Keratinocyte (primary cell): ENCODE measurements around the gene ACOT9. TPM values are rescaled to one million over a fixed set of nuclear protein-coding genes. Genes with fewer than 3 reads are reported as not detected.
A peak's percentile ranks its signal among the peaks of the same experiment; 100 is the strongest.

ENCODE experiments used
- DNase-seq: peaks from one replicate; pipeline ENCODE4 v3.0.0-alpha.2; 2011; ENCODE audit warnings: low read depth, missing footprints, low spot score
- FAIRE-seq: peaks from 2 replicates; lab custom pipeline; 2011; peaks lifted over from hg19 to GRCh38; lab: Jason Lieb, UNC
- H2AFZ ChIP-seq: 2 replicates; pipeline ENCODE4 v1.6.0; 2012; ENCODE audit warnings: low read length, control low read depth, inconsistent platforms; ENCODE audit not compliant: control insufficient read depth
- H3K27ac ChIP-seq: 2 replicates; pipeline ENCODE4 v1.5.1; 2011; ENCODE audit warnings: low read length; ENCODE audit not compliant: control insufficient read depth, insufficient read depth
- H3K27me3 ChIP-seq: 3 replicates; pipeline ENCODE4 v1.6.0; 2011; ENCODE audit warnings: low read length; ENCODE audit not compliant: control insufficient read depth, insufficient read depth; ENCODE audit errors: extremely low read depth
- H3K36me3 ChIP-seq, 2 experiments: 2 replicates in 1 of 2; 3 replicates in 1 of 2; pipeline ENCODE4 v1.5.1; 2011; ENCODE audit warnings: low read length in 2 of 2, mild to moderate bottlenecking in 1 of 2; ENCODE audit not compliant: control insufficient read depth in 2 of 2, insufficient read depth in 2 of 2; ENCODE audit errors: extremely low read depth in 1 of 2
- H3K4me1 ChIP-seq: 3 replicates; pipeline ENCODE4 v1.5.1; 2011; ENCODE audit warnings: low read length; ENCODE audit not compliant: control insufficient read depth, insufficient read depth; ENCODE audit errors: extremely low read depth
- H3K4me2 ChIP-seq: 3 replicates; pipeline ENCODE4 v1.6.0; 2011; ENCODE audit warnings: low read depth, low read length; ENCODE audit not compliant: control insufficient read depth, insufficient read depth; ENCODE audit errors: extremely low read depth
- H3K4me3 ChIP-seq, 3 experiments: fragments of 200-600 bp in 1 of 3; sonication (generic) in 1 of 3; 2 replicates in 2 of 3; 3 replicates in 1 of 3; pipeline ENCODE4 v1.5.1; 2011 to 2016; ENCODE audit warnings: low read length in 3 of 3, mild to moderate bottlenecking in 3 of 3, control low read depth in 2 of 3, inconsistent platforms in 1 of 3, low read depth in 1 of 3, mixed read lengths in 1 of 3, mixed run types in 1 of 3, moderate library complexity in 1 of 3; ENCODE audit not compliant: control insufficient read depth in 2 of 3, insufficient read depth in 2 of 3; ENCODE audit errors: extremely low read depth in 1 of 3
- H3K79me2 ChIP-seq: 2 replicates; pipeline ENCODE4 v1.6.0; 2012; ENCODE audit warnings: low read length; ENCODE audit not compliant: control insufficient read depth, insufficient read depth
- H3K9ac ChIP-seq: 3 replicates; pipeline ENCODE4 v1.6.0; 2011; ENCODE audit warnings: low read length; ENCODE audit not compliant: control insufficient read depth, insufficient read depth; ENCODE audit errors: extremely low read depth
- H3K9me1 ChIP-seq: 3 replicates; pipeline ENCODE4 v1.6.0; 2011; ENCODE audit warnings: low read length; ENCODE audit not compliant: control insufficient read depth, insufficient read depth; ENCODE audit errors: extremely low read depth
- H3K9me3 ChIP-seq: 2 replicates; pipeline ENCODE4 v1.5.1; 2012; ENCODE audit warnings: low read depth, low read length; ENCODE audit not compliant: control insufficient read depth
- H4K20me1 ChIP-seq: 3 replicates; pipeline ENCODE4 v1.6.0; 2011; ENCODE audit warnings: low read length; ENCODE audit not compliant: control insufficient read depth, insufficient read depth; ENCODE audit errors: extremely low read depth
- CTCF ChIP-seq, 3 experiments: IDR thresholded peaks in 1 of 3; conservative IDR thresholded peaks in 1 of 3; optimal IDR thresholded peaks in 1 of 3; 2 replicates in 2 of 3; 3 replicates in 1 of 3; pipeline versions ENCODE3 to v1.5.1; 2011; ENCODE audit warnings: low read length in 3 of 3, mild to moderate bottlenecking in 3 of 3, moderate library complexity in 2 of 3, control low read depth in 1 of 3, inconsistent platforms in 1 of 3; ENCODE audit not compliant: insufficient read depth in 2 of 3; ENCODE audit errors: extremely low read depth in 1 of 3
- EZH2 ChIP-seq: IDR thresholded peaks from one replicate; pipeline ENCODE4 v1.6.1; 2012; ENCODE audit warnings: inconsistent platforms, mild to moderate bottlenecking, low read length, moderate library complexity
- dilution Hi-C: fragments of 300-500 bp; cut with MboI; formaldehyde crosslinking; loops from one replicate; pipeline ENCODE4 v1.7.0; 2020; ENCODE audit warnings: low sequenced_read_pairs; ENCODE audit not compliant: extremely low pct_ligation_motif_present
- polyA plus RNA-seq, 5 experiments: library from polyadenylated mRNA; depleted of rRNA in 3 of 5; stranded (reverse) in 3 of 5; stranded (forward) in 1 of 5; unstranded in 1 of 5; fragments of >200 nt; gene quantifications; 1 replicate in 1 of 5; 2 replicates in 3 of 5; 3 replicates in 1 of 5; pipeline versions ENCODE4 v1.2.1 to v1.2.3, GENCODE V29; 2011 to 2012; ENCODE audit warnings: missing spikeins in 2 of 5, low read depth in 1 of 5, low replicate concordance in 1 of 5

The ACOT9 gene
- polyA plus RNA-seq, 1 donor (not counting 4 experiments of a cell fraction or from before 2014, with no cell fraction given) = 91.9 TPM

GRCh38 chrX:23759821-23760220, 16.7 kb upstream of the ACOT9 start:
- Histone ChIP-seq H3K79me2 (no peaks in the 10 kb centered on the region), H3K4me1 (no peaks in the 10 kb centered on the region), H3K27ac (no peak overlapping the region), H3K4me2 (no peak overlapping the region), H3K9me1 (no peaks in the 10 kb centered on the region), H3K9ac (no peak overlapping the region), H3K9me3 (no peaks in the 10 kb centered on the region), H3K27me3 (no peaks in the 10 kb centered on the region), H3K36me3 (no peaks in the 10 kb centered on the region), H4K20me1 (no peaks in the 10 kb centered on the region), H3K4me3 (no peak overlapping the region), H2AFZ (no peak overlapping the region)
- no peak for FAIRE-seq
- DNase-seq = no peak
- dilution Hi-C loops = no loop called here
- no peak for TF ChIP-seq EZH2

GRCh38 chrX:23756165-23756564, 13.1 kb upstream of the ACOT9 start:
- Histone ChIP-seq H3K27me3 (no peaks in the 10 kb centered on the region), H3K4me2 (no peak overlapping the region), H3K9me1 (no peaks in the 10 kb centered on the region), H3K36me3 (no peaks in the 10 kb centered on the region), H3K9me3 (no peaks in the 10 kb centered on the region), H3K27ac (no peak overlapping the region), H3K9ac (no peak overlapping the region), H3K79me2 (no peaks in the 10 kb centered on the region), H3K4me1 (no peaks in the 10 kb centered on the region), H2AFZ (no peak overlapping the region), H4K20me1 (no peaks in the 10 kb centered on the region), H3K4me3 (no peak overlapping the region)
- DNase-seq (no peak), FAIRE-seq (peak; percentile 51)
- TF ChIP-seq EZH2 (no peak), CTCF (optimal IDR thresholded peaks at IDR 0.05 in 1 of 3, IDR thresholded peaks at IDR 0.05 in 1 of 3, conservative IDR thresholded peaks at IDR 0.05 in 1 of 3; ENCODE audit: extremely low read depth in 1 of 3, insufficient read depth in 2 of 3, low read length in 3 of 3) (peak; percentile 49 to 65 (median 62))
- dilution Hi-C loops = no loop called here

- Histone ChIP-seq H3K4me3 (no peak overlapping the region), H3K9me1 (no peaks in the 10 kb centered on the region), H3K27ac (no peak overlapping the region), H4K20me1 (no peaks in the 10 kb centered on the region), H3K36me3 (no peaks in the 10 kb centered on the region), H2AFZ (no peak overlapping the region), H3K79me2 (no peaks in the 10 kb centered on the region), H3K4me2 (no peak overlapping the region), H3K9me3 (no peaks in the 10 kb centered on the region), H3K4me1 (no peaks in the 10 kb centered on the region), H3K27me3 (no peaks in the 10 kb centered on the region), H3K9ac (no peak overlapping the region)
- DNase-seq = no peak
- dilution Hi-C loops = no loop called here
- no peak for FAIRE-seq
- TF ChIP-seq CTCF (optimal IDR thresholded peaks at IDR 0.05 in 1 of 3, IDR thresholded peaks at IDR 0.05 in 1 of 3, conservative IDR thresholded peaks at IDR 0.05 in 1 of 3; ENCODE audit: extremely low read depth in 1 of 3, insufficient read depth in 2 of 3, low read length in 3 of 3) = no peak
- no peak for TF ChIP-seq EZH2
Observed at GRCh38 chrX:23754664-23755063, 11.6 kb upstream of the ACOT9 start.
